ENCODE measurements around the gene CRYZ.

The CRYZ gene

GRCh38 chr1:74703386-74704182 lies 29.3 kb downstream of the CRYZ start:
- TF ChIP-seq CTCF (IDR thresholded peaks at IDR 0.05; ENCODE audit: low read depth, low read length): no peak

GRCh38 chr1:74699331-74699730 lies 33.5 kb downstream of the CRYZ start:
- TF ChIP-seq CTCF (IDR thresholded peaks at IDR 0.05; ENCODE audit: low read depth, low read length): no peak
- no peak for DNase-seq (ENCODE audit: extremely low read depth, low read depth)

More at GRCh38 chr1:74703386-74704182, 29.3 kb downstream of the CRYZ start:
- DNase-seq (ENCODE audit: extremely low read depth, low read depth): no peak

- no peak for DNase-seq (ENCODE audit: extremely low read depth, low read depth)
- no peak for TF ChIP-seq CTCF (IDR thresholded peaks at IDR 0.05; ENCODE audit: low read depth, low read length)
These were observed 35.0 kb downstream of the CRYZ start for GRCh38 chr1:74697832-74698231.

GRCh38 chr1:74693473-74693872 lies 39.4 kb downstream of the CRYZ start:
- no peak for DNase-seq (ENCODE audit: extremely low read depth, low read depth)
- TF ChIP-seq CTCF (IDR thresholded peaks at IDR 0.05; ENCODE audit: low read depth, low read length): no peak

- DNase-seq (ENCODE audit: extremely low read depth, low read depth): no peak
- TF ChIP-seq CTCF (IDR thresholded peaks at IDR 0.05; ENCODE audit: low read depth, low read length): no peak
These were observed 41.9 kb downstream of the CRYZ start for GRCh38 chr1:74690909-74691308.

- DNase-seq (ENCODE audit: extremely low read depth, low read depth): no peak
- no peak for TF ChIP-seq CTCF (IDR thresholded peaks at IDR 0.05; ENCODE audit: low read depth, low read length)
These were observed 42.5 kb downstream of the CRYZ start for GRCh38 chr1:74690364-74690696.

GRCh38 chr1:74689621-74690363 lies 43.1 kb downstream of the CRYZ start:
- TF ChIP-seq CTCF (IDR thresholded peaks at IDR 0.05; ENCODE audit: low read depth, low read length): peak; percentile 76
- DNase-seq (ENCODE audit: extremely low read depth, low read depth): peak; percentile 14
